ENCODE measurements around the gene ALDH3A1.

Gene ALDH3A1

DNA sequence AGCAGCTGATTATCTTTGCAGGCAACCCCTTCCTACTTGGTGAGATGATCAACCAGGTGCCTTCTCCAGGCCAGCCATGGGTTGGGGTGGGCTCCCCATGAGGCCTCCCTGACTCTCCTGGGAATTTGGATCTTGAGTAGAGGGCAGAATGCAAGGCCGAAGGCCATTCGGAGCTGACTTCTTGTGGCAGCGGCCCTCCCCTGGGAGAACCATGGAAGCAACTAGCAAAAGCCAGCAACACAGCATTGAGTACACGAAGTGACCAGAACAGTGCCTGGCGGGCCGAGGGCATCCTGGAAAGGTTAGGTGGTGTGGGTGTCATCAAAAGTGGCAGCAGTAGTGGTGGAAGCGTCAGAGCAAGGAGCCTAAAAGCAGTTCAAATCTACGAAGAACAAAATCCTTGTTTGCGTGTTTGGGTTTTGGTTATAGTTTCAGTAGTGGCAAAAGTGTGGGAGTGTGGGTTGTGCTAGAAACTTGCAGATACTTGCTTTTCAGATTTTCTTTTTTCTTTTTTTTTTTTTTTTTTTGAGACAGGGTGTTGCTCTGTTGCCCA lies 2.0 kb upstream of the ALDH3A1 start:
- no peak overlapping the region for H3K4me3 ChIP-seq (ENCODE audit: low read depth, low read length)
- no peak for DNase-seq (ENCODE audit: low read depth)
- TF ChIP-seq CTCF (IDR thresholded peaks at IDR 0.05; ENCODE audit: low read depth, low read length), result no peak
- no peak for TF ChIP-seq POLR2A (IDR thresholded peaks at IDR 0.05; ENCODE audit: extremely low read depth, insufficient read length)
- TF ChIP-seq, protein P1, sequence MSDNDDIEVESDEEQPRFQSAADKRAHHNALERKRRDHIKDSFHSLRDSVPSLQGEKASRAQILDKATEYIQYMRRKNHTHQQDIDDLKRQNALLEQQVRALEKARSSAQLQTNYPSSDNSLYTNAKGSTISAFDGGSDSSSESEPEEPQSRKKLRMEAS (IDR thresholded peaks at IDR 0.05; ENCODE audit: low read depth, low read length), result no peak
- no peak for TF ChIP-seq MYC (IDR thresholded peaks at IDR 0.05; ENCODE audit: low read depth, low read length)

DNA sequence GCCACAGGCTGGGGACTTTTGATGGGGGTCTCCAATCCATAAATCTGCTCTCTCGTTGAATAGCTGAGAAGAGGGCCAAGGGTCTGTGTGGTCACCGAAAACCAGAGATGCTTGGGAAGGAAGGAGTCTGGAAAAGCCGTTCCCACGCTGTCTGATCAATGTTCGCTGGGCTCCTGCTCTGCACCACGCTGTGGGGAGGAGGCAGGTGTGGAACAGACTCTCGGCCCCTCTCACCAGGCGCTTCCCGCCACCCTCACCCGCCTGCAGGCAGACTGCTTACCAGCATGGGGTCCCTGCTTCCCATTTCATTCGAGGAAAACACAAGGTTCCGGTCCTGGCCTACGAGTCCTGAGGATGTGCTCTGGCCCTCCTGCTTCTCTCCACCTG lies 702 bp upstream of the ALDH3A1 start:
- no peak for TF ChIP-seq POLR2A (IDR thresholded peaks at IDR 0.05; ENCODE audit: extremely low read depth, insufficient read length)
- TF ChIP-seq MYC (IDR thresholded peaks at IDR 0.05; ENCODE audit: low read depth, low read length), result no peak
- TF ChIP-seq, protein P1 (IDR thresholded peaks at IDR 0.05; ENCODE audit: low read depth, low read length), result no peak
- TF ChIP-seq CTCF (IDR thresholded peaks at IDR 0.05; ENCODE audit: low read depth, low read length), result no peak
- no peak overlapping the region for H3K4me3 ChIP-seq (ENCODE audit: low read depth, low read length)
- no peak for DNase-seq (ENCODE audit: low read depth)

- DNase-seq (ENCODE audit: low read depth), result no peak
- no peak overlapping the region for H3K4me3 ChIP-seq (ENCODE audit: low read depth, low read length)
- TF ChIP-seq POLR2A (IDR thresholded peaks at IDR 0.05; ENCODE audit: extremely low read depth, insufficient read length), result no peak
- TF ChIP-seq CTCF (IDR thresholded peaks at IDR 0.05; ENCODE audit: low read depth, low read length), result no peak
- TF ChIP-seq, protein P1 (IDR thresholded peaks at IDR 0.05; ENCODE audit: low read depth, low read length), result no peak
- no peak for TF ChIP-seq MYC (IDR thresholded peaks at IDR 0.05; ENCODE audit: low read depth, low read length)
Observed at GRCh38 chr17:19747159-19747719, 859 bp downstream of the ALDH3A1 start.

GRCh38 chr17:19746517-19746916 lies 1.6 kb downstream of the ALDH3A1 start:
- TF ChIP-seq, protein P1 (IDR thresholded peaks at IDR 0.05; ENCODE audit: low read depth, low read length), result no peak
- no peak for TF ChIP-seq MYC (IDR thresholded peaks at IDR 0.05; ENCODE audit: low read depth, low read length)
- TF ChIP-seq POLR2A (IDR thresholded peaks at IDR 0.05; ENCODE audit: extremely low read depth, insufficient read length), result no peak
- TF ChIP-seq CTCF (IDR thresholded peaks at IDR 0.05; ENCODE audit: low read depth, low read length), result no peak
- no peak overlapping the region for H3K4me3 ChIP-seq (ENCODE audit: low read depth, low read length)
- DNase-seq (ENCODE audit: low read depth), result no peak

DNA sequence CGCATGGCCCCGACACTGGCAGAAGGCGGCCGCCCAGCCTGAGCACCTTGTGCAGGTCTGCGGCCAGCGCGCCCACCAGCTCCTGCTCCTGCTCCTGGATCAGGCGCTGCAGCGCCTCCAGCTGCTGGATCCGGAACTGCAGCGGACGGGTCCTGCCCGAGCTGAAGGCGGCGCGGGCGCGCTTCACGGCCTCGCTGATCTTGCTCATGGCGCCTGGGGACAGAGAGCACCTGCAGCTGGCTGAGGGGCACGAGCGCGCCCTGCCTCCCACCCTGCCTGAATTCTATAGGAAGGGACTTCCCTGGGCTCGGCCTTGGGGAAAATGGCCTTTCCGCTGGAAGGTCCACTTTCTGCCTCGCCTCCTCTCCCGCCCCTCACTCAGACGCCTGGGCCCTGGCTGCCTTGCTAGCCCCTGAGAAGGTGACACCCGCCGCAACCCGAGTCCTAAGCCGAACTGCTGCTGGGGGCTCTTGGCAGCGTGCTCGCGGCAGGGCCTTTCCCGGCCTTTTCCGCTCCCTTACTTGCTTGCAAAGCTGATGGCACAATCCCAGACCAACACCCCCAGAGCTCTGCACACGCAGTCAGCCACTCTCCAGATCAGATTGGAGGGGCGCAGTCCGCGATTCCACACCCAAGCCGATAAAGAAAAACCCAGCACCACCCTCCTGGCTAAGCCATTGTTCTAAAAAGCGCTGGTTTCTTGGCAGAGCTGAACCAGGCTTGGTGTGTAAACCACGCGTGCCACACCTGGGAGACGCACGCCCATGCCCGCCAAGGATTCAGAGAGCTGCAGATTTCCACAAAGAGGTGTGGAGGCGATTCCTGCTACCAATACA lies 3.0 kb downstream of the ALDH3A1 start:
- DNase-seq (ENCODE audit: low read depth), result peak; percentile 87
- no peak for TF ChIP-seq MYC (IDR thresholded peaks at IDR 0.05; ENCODE audit: low read depth, low read length)
- TF ChIP-seq CTCF (IDR thresholded peaks at IDR 0.05; ENCODE audit: low read depth, low read length), result peak; percentile 84
- no peak overlapping the region for H3K4me3 ChIP-seq (ENCODE audit: low read depth, low read length)

Measured in NB4 (cell line).